Activated gamma-delta T cell treated with Interleukin-2 at 50 U/mL for 16 hours (primary cell): ENCODE results near the gene SREBF1.

Experiments used
- DNase-seq: peaks from one replicate; pipeline ENCODE4 v3.0.0-alpha.2; 2020

The SREBF1 gene

DNA sequence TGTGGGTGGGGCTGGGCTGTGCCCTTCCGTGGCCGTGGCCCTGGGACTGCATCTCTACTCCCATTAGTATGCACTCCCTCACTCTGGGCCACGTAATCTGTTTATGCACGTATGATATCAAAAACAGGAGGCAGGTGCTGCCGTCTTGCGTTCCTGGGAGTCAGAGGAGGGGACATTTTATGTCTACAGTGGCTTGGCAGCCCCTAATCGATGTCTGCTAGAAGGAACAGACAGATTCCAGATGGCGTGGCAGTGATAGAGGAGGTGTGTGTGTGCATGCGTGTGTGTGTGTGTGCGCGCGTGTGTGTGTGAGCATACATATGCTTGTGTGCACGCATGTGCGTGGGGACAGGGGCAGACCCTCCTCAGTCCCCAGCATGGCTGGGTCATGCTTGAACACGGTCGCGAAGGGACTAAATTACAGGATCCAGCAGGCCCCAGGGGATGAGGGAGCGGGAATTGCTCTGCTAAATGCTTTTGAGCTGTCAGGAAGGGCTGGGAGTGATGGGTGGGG is 44.7 kb downstream of the SREBF1 start:
- no peak for DNase-seq

- DNase-seq, result no peak
Measured at GRCh38 chr17:17790637-17791464, 45.9 kb downstream of the SREBF1 start.

DNA sequence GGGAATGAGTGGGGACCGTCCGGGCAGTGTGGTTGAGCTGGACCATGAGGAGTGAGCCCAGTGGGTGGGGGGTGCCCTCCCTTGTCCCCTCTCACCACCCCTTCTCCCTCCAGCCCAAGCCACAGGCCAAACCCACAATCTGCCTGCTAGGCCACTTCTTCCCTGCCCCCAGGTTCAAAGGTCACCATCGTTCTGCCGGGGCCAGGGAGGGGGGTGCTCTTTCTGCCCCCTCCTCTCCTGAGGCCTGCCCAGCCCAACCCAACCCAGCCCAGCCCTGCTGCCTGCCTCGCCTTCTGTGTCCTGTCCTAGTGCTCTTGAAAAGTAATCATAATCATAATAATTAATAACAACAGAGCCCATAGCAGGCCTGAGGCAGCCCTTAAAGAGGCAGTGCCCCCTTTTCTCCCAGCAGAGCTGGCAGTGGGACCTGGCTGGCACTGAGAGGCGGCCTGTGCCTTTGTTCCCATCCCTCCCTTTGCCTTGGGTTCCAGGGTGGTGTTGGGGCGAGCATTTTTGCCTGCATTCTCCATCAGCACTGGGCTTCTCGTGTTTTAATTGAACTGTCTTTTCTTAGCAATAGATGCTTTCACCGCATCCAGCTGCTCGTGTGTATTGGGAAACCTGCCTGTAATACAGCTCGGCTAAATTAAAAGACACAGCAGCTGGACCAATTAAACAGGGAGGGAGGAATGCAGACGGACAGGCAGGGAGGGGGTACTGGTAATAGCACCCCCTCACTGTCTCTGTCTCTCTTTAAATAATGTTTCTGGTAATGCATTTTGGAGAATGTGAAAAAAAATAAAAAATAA is 46.8 kb downstream of the SREBF1 start:
- DNase-seq, result no peak

DNA sequence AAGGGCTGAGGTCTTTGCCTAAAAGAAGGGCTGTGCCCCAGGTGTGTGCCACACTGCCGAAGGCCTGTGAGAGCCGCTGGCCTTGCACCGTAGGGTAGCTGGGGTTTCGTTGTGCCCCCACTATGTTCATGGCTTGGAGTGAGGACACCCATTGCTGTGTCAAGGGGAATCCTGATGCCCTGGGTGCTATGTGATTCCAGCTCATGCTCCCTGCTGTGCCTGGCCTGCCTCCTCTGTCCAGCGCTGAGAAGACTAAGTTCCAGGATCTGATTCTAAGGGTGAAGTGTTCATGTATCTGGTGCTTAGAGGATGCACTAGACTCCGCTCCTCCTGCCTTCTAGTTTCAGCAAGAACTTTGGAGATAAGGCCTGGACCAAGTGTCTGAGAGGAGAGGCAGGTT is 47.4 kb downstream of the SREBF1 start:
- no peak for DNase-seq

DNA sequence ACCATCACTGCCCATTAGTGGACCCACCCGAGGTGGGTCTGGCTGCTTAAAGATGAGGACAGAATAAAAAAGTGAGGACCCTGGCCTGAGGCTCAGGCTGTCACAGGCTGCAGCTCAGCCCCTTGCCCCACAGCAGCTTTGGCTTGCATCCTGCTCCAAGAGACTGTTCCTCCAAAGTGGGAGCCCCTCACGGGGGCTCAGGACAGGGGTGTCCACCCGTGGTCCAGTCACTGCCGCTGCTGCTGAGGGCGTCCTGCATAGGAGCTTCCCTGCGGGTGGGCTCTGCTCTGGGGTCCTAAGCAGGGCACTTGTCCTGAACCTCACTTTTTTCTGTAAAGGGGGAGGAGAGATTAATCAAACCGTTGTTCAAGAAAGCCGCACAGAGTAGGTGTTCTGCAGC is 47.8 kb downstream of the SREBF1 start:
- DNase-seq, result no peak

- DNase-seq, result no peak
Measured at GRCh38 chr17:17787568-17787967, 49.2 kb downstream of the SREBF1 start.

- no peak for DNase-seq
Measured at GRCh38 chr17:17786998-17787397, 49.8 kb downstream of the SREBF1 start.

GRCh38 chr17:17785407-17785806 is 51.4 kb downstream of the SREBF1 start:
- DNase-seq, result no peak

DNA sequence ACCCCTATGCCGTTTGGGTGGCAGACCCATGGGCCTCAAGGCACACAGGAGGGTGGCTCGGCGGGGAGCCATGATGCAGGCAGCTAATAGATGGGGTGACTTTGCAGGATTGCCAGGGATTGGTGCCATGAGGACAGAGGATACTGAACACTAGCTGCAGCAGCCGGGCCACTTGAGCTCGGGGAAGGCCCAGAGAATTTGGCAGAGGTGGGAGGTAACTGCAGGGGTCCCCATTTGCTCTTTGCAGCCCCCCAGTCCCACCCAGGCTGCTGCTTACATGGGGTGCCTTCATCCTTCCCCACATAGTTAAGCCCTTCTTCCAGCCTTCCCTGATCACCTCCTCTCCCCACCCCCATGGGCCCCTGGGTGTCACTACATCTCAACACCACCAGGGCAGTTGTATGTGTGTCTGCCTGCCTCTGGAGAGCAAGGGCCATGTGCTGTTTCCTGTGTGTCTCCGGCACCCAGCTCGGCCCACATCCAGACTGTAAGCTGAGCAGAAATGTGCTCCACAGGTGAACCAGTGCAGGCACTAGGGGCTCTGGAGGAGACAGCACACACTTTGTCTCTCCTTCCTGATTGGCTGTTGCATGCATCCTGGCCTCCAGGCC is 52.0 kb downstream of the SREBF1 start:
- DNase-seq, result peak; percentile 50

DNA sequence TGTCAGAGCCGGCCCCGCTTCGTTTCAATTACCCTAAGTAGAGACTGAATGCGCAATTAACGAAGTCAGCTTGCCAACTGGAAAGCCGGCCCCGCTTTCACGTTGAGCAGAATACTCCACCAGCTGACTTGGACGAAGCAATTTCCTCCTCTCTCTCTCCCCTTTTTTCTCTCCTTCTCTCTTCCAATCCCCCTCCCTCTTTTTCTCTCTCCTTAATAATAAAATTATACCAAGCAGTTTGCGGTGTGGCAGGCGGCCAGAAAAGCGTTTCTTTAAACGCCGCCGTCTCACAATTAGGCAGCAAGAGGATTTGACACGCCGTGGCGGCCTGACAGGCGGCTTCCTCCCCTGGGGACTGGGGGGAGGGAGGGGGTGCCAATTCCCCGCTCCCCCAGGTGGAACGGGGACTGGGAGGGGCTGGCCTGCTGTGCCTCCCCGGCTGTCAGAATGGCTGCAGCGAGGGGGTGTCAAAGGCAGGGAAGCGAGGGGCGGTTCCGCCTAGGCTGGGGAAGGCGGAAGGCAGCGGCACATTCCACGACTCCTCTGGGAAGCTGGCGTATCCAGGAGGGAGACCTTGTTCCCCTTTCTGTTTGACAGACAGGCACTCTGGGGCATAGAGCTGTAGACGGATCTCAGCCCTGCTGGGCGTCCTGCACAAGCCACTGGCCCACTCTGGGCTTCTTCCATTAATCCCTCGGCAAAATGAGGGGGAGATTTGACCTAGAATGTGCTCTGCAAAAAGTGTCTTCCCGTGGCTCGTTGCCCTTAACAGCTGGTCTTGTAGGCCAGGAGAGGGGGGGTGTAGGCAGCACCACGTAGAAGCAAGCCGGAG is 52.7 kb downstream of the SREBF1 start:
- peak; percentile 19 for DNase-seq

DNA sequence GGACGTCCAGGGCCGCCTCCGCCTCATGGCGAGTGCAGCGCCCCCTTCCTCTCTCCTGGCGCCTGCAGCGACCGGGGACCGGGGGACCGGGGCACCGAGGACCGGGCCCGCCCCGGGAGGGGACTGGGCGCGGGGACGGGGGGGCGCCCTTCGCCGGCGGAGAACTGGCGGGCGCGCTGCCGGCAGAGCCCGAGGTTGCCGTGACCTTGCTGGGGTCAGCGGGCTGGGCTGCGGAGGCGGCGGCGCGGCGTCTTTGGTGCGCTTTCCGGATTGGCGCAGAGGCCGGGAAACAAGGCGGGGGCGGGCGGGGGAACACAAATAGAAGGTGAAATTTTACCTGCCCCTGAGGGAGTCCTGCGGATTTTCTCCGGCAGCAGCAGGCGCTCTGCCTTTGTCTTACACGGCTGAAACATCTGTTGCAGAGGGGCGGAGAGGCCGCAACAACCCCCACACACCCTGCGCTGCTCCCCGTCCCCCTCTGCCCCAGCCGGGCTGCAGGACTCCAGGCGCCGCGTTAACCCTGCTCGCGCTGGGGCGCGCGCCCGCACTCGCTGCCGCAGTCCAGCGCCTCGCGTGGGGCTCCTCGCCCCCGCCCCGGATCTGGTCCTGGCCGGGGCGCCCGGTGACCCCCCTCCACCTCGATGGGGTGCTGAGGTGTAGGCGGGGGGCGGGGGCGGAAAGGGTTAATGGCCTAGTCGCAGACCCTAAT is 53.5 kb downstream of the SREBF1 start:
- peak; percentile 54 for DNase-seq

- no peak for DNase-seq
Measured at GRCh38 chr17:17782523-17783115, 54.2 kb downstream of the SREBF1 start.

DNA sequence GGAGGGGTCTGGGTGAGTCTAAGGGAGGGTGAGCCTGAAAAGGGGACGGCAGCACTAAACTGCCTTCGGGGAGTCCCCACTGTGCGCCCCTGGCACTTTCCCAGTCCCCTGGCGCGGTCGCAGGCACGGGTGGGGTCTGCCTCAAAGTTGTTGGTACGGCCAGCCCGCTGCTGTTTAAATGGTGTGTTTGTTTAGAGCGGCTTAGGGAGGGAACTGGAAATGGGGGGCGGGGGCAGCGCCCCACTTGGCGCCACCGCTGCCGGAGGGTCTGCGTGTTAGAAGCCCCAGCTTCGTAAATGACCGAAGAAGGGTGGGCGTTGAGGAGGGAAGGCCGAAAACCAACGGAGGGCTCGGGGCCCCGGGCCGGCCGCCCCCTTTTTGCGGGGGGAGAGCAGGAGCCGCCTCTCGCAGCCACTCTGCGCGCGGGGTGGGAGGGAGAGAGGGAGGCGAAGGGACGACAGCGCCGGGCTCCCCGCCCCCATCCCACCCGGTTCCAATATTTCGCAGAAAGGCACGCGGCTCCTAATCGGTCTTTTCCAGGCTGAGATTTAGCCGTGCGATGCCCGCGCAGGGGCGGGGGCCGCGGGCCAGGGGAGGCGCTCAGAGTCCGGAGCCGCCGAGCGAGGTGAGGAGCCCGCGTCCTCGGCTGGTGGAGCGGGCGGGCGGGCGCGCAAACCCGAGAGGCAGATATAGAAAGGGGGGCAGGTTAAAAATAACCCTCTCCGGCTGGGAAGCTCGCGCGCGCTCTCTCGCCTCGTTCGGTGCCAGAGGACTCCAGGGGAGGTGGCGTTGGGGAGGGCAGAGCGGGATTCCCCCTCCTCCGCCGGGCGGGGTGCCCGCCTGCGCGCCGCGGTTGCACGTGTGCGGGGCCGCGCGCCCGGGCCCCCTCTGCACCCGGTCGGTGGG is 54.9 kb downstream of the SREBF1 start:
- DNase-seq, result no peak

- DNase-seq, result no peak
Measured at GRCh38 chr17:17780922-17781590, 55.7 kb downstream of the SREBF1 start.

DNA sequence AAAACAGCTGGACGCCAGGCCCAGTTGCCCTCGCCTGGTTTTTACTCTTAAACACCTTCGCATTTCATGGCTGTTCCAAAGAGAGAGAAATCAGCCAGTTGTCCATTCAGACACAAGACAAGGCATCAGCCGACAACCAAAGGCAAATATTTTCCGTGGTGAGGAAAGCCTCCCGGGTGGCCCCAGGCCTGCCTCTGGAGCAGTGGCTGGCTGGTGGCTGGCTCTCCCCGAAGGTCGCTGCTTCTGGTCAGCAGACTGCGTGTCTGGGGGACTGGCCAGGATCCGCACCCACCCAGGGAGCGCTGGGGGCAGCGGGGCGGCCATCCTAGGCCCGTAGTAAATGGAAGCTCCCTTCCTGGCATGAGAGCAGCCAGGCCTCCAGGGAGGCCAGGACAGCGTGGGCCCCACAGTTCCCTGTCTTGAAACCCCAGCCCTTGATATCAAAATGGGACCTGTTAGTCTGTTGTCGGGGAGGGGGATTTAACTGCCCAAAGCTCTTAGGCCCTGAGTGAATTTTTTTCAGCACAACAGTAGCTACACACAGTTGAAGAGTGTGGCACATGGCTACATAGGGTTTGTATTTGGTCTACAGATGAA is 57.7 kb downstream of the SREBF1 start:
- DNase-seq, result no peak

GRCh38 chr17:17778308-17779014 is 58.3 kb downstream of the SREBF1 start:
- DNase-seq, result no peak

DNA sequence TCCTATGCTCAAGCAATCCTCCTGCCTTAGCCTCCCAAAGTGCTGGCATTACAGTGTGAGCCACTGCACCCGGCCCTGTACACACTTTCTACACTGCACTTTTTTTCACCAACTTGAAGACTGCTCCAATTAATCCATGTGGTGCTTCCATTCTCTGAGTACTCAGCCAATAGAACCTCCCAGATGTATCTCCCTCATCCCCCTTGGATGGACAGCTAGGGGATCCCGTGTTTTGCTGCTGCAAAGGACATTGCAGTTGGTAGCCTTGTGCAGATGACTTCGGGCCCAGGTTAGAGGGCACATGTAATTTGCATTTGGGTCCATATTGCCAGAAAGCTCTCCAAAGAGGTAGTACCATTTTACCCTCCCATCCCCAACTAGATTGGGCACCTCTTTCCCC is 59.9 kb downstream of the SREBF1 start:
- no peak for DNase-seq

- no peak for DNase-seq
Measured at GRCh38 chr17:17774009-17774881, 62.5 kb downstream of the SREBF1 start.
